ENCODE measurements around the gene WIZ. TPM values are rescaled to one million over a fixed set of nuclear protein-coding genes. Genes with fewer than 3 reads are reported as not detected.

WIZ gene
- total RNA-seq, 1 experiment from 2014 or later = 72.3 TPM

- H3K4me3 ChIP-seq (ENCODE audit: low read depth, low read length, poor library complexity, severe bottlenecking) = no peak overlapping the region
- DNase-seq (ENCODE audit: low spot score) = no peak
- H3K36me3 ChIP-seq (ENCODE audit: insufficient read depth, low read length, poor library complexity, severe bottlenecking) = no peaks in the 10 kb centered on the region
- no peaks in the 10 kb centered on the region for H3K27me3 ChIP-seq (replicated peaks; ENCODE audit: insufficient read depth, low read depth, low read length, poor library complexity)
- POLR2A ChIA-PET (ENCODE audit: low non-redundant PET) = no interaction called here
- intact Hi-C loops (cut with micrococcal nuclease; ENCODE audit: unreplicated experiment) = no loop called here
- no peak overlapping the region for H3K27ac ChIP-seq (ENCODE audit: low read depth, low read length, poor library complexity, severe bottlenecking)
- peaks cover 8% of the 10 kb centered on the region for H3K4me1 ChIP-seq (ENCODE audit: insufficient read depth, low read length, poor library complexity, severe bottlenecking)
- no TSS peak for BruUV-seq (replicated peaks)
- CTCF ChIA-PET = no interaction called here
- H3K9me3 ChIP-seq (ENCODE audit: low read depth, low read length, poor library complexity, severe bottlenecking) = no peaks in the 10 kb centered on the region
- TF ChIP-seq, protein P1, sequence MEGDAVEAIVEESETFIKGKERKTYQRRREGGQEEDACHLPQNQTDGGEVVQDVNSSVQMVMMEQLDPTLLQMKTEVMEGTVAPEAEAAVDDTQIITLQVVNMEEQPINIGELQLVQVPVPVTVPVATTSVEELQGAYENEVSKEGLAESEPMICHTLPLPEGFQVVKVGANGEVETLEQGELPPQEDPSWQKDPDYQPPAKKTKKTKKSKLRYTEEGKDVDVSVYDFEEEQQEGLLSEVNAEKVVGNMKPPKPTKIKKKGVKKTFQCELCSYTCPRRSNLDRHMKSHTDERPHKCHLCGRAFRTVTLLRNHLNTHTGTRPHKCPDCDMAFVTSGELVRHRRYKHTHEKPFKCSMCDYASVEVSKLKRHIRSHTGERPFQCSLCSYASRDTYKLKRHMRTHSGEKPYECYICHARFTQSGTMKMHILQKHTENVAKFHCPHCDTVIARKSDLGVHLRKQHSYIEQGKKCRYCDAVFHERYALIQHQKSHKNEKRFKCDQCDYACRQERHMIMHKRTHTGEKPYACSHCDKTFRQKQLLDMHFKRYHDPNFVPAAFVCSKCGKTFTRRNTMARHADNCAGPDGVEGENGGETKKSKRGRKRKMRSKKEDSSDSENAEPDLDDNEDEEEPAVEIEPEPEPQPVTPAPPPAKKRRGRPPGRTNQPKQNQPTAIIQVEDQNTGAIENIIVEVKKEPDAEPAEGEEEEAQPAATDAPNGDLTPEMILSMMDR (conservative IDR thresholded peaks at IDR 0.05; ENCODE audit: low read depth, low read length) = no peak
- TF ChIP-seq EZH2 (IDR thresholded peaks at IDR 0.05; ENCODE audit: borderline replicate concordance, low read depth, low read length, poor library complexity, severe bottlenecking) = no peak
Measured at GRCh38 chr19:15447057-15447456, 2.7 kb downstream of the WIZ start.

DNA sequence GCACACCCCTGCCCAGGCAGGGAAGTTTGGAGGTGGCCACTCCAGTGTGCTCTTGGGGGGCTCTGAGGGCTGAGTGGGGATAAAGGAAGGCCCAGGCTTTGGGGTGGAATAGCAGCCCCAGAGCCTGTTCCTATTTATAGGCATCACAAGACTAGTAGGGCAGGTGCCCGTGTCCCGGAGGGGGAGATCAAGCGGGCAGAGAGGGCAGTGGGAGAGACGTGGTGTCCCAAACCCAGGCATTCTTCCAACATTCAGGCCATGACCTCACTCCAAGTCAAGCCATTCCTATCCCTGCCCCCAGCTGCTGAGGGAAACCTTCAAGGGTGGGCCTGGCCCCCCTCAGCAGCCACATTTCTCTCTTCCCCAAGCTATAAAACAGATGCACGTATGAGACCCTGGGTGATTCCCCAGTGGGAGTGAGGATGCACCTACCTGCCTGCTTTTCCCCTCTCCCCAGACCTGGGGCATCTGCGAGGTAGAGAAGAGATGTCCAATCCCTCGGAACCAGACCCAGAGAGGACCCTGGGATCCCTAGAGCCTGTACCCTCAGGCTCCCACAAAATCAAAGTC, 3.9 kb downstream of the WIZ start:
- intact Hi-C loops (cut with micrococcal nuclease; ENCODE audit: unreplicated experiment) = no loop called here

DNA sequence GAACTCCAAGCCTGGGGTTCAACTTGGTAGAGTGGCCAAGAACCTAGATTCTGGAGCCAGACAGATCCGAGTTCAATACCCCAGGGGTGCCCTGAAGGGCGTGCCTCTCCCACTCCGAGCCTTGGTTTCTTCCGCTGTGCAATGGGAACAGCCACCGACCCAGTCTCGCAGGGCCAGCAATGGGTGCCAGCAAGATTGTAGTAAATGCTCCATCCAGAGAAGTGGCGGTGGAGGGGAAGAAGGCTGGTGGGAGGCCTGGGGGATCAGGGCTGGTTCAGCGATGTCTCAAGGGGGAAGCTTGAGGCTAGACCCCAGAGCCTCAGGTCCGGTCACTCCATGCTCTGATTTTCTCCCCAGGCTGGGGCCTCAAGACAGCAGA, 4.5 kb downstream of the WIZ start:
- no peak for DNase-seq (ENCODE audit: low spot score)
- Histone ChIP-seq H3K9me3 (ENCODE audit: low read depth, low read length, poor library complexity, severe bottlenecking) (no peaks in the 10 kb centered on the region), H3K27me3 (replicated peaks; ENCODE audit: insufficient read depth, low read depth, low read length, poor library complexity) (no peaks in the 10 kb centered on the region), H3K36me3 (ENCODE audit: insufficient read depth, low read length, poor library complexity, severe bottlenecking) (no peaks in the 10 kb centered on the region), H3K27ac (ENCODE audit: low read depth, low read length, poor library complexity, severe bottlenecking) (no peak overlapping the region), H3K4me3 (ENCODE audit: low read depth, low read length, poor library complexity, severe bottlenecking) (no peak overlapping the region), H3K4me1 (ENCODE audit: insufficient read depth, low read length, poor library complexity, severe bottlenecking) (peaks cover 8% of the 10 kb centered on the region)
- intact Hi-C loops (cut with micrococcal nuclease; ENCODE audit: unreplicated experiment) = no loop called here
- ChIA-PET POLR2A (ENCODE audit: low non-redundant PET) (no interaction called here), CTCF (no interaction called here)
- no peak for TF ChIP-seq EZH2 (IDR thresholded peaks at IDR 0.05; ENCODE audit: borderline replicate concordance, low read depth, low read length, poor library complexity, severe bottlenecking)
- TF ChIP-seq, protein P1 (conservative IDR thresholded peaks at IDR 0.05; ENCODE audit: low read depth, low read length) = no peak
- no TSS peak for BruUV-seq (replicated peaks)

More for the DNA sequence above, 3.9 kb downstream of the WIZ start:
- POLR2A ChIA-PET (ENCODE audit: low non-redundant PET) = no interaction called here
- no peaks in the 10 kb centered on the region for H3K27me3 ChIP-seq (replicated peaks; ENCODE audit: insufficient read depth, low read depth, low read length, poor library complexity)
- DNase-seq (ENCODE audit: low spot score) = no peak
- H3K4me3 ChIP-seq (ENCODE audit: low read depth, low read length, poor library complexity, severe bottlenecking) = no peak overlapping the region
- H3K9me3 ChIP-seq (ENCODE audit: low read depth, low read length, poor library complexity, severe bottlenecking) = no peaks in the 10 kb centered on the region
- CTCF ChIA-PET = no interaction called here
- TF ChIP-seq, protein P1 (conservative IDR thresholded peaks at IDR 0.05; ENCODE audit: low read depth, low read length) = no peak
- no peak for TF ChIP-seq EZH2 (IDR thresholded peaks at IDR 0.05; ENCODE audit: borderline replicate concordance, low read depth, low read length, poor library complexity, severe bottlenecking)
- H3K4me1 ChIP-seq (ENCODE audit: insufficient read depth, low read length, poor library complexity, severe bottlenecking) = peaks cover 8% of the 10 kb centered on the region
- no TSS peak for BruUV-seq (replicated peaks)
- no peaks in the 10 kb centered on the region for H3K36me3 ChIP-seq (ENCODE audit: insufficient read depth, low read length, poor library complexity, severe bottlenecking)
- H3K27ac ChIP-seq (ENCODE audit: low read depth, low read length, poor library complexity, severe bottlenecking) = no peak overlapping the region
